ENCODE data around the gene STXBP3.

STXBP3 gene

GRCh38 chr1:108799001-108799400 is 52.5 kb downstream of the STXBP3 start:
- DNase-seq (ENCODE audit: low read depth), result no peak

DNA sequence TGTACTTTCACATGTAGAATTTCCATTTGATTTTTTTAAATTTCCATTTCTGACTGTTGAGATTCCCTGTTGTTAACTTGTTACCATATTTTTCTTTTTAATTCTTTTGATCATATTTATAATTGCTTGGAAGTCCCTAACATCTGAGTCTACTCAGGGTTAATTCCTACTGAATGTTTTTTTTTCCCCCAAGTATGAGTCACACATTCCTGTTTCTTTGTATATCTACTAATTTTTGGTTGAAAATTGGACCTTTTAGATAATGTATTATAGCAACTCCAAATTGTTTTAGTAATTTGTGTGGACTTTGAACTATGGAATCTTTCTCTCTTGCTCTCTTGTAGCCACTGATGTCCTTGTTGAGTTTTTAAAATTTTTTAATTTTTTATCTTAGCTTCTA is 54.6 kb downstream of the STXBP3 start:
- no peak for DNase-seq (ENCODE audit: low read depth)

GRCh38 chr1:108803548-108803947 is 57.1 kb downstream of the STXBP3 start:
- no peak for DNase-seq (ENCODE audit: low read depth)

GRCh38 chr1:108808438-108808837 is 62.0 kb downstream of the STXBP3 start:
- DNase-seq (ENCODE audit: low read depth), result no peak

DNA sequence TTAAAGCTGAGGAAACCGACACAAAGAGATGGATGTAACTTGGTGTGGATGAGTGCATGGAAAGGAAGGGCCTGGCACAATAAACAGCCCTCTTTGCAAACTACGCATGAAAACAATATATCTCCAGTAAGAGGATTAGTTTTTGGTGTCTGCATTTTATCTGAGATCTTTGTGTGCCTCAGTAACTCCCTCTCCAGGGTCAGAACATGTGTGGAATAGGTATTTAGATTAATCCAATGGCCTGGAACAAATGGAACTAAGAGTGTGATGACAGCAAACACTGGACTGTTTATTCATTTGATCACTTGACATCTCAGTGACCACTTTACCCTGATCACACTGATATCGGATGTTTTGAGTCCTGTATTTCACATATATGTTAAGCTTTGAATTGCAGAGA is 65.1 kb downstream of the STXBP3 start:
- DNase-seq (ENCODE audit: low read depth), result no peak

GRCh38 chr1:108813326-108813725 is 66.9 kb downstream of the STXBP3 start:
- DNase-seq (ENCODE audit: low read depth), result no peak

DNA sequence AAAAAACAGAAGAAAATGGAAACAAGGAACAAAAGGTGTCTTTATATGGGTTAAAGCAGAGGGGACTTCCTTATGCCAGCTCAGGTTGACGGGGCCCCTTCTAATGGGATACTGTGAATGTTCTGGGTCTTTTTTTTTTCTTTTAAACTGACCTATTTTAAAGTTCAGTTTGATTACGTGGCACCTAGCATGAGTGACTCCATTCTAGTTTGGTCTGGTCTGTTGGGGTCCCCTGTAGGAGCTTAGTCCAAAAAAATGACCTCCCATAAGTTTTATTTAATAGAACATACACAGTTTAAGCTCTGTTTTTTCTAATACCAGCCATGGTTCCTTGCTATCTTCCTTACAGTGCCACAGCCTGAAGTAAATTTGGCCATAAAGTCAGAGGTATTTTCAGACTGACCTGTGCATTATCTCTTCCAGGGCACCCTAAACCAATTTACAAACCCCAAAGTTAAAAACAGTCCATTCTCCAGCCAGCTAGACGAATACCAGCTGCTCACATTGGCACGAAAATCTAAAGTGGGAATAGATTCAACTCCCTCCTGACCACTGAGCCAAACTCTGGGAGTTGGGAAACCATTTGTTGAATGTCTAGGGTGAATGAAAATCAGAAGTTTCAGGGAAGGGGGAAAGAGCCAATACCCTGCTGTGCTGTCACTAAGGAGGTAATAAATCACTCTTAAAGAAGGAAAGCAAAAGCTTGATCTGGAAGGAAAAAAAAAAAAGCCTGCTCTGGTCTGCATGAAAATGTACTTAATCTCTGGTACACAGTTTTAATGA is 68.1 kb downstream of the STXBP3 start:
- no peak for DNase-seq (ENCODE audit: low read depth)

GRCh38 chr1:108815566-108815965 is 69.1 kb downstream of the STXBP3 start:
- no peak for DNase-seq (ENCODE audit: low read depth)

- no peak for DNase-seq (ENCODE audit: low read depth)
These were observed 69.8 kb downstream of the STXBP3 start for GRCh38 chr1:108816049-108816893.

DNA sequence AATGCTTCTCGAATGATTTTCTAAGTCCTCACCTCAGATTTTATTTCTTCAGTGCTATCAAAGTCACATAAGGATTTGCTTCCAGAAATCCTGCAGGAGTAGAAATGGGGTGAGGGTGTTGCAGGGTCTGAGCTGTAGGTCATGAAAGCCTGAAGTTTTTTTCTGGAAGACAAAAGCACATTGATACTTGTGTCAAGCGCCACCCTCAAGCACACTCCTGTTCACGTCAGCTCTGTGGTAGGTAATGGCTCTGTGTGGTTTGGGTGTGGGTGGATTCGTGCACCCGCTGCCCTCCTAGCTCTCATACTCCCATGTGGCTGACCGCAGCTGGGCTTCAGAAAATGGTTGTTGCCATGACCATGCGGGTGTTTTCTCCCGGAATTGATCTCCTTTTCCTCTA is 70.5 kb downstream of the STXBP3 start:
- DNase-seq (ENCODE audit: low read depth), result no peak

- DNase-seq (ENCODE audit: low read depth), result no peak
These were observed 71.3 kb downstream of the STXBP3 start for GRCh38 chr1:108817811-108818210.

- DNase-seq (ENCODE audit: low read depth), result no peak
These were observed 73.4 kb downstream of the STXBP3 start for GRCh38 chr1:108819878-108820277.

- no peak for DNase-seq (ENCODE audit: low read depth)
These were observed 77.2 kb downstream of the STXBP3 start for GRCh38 chr1:108823632-108824031.

DNA sequence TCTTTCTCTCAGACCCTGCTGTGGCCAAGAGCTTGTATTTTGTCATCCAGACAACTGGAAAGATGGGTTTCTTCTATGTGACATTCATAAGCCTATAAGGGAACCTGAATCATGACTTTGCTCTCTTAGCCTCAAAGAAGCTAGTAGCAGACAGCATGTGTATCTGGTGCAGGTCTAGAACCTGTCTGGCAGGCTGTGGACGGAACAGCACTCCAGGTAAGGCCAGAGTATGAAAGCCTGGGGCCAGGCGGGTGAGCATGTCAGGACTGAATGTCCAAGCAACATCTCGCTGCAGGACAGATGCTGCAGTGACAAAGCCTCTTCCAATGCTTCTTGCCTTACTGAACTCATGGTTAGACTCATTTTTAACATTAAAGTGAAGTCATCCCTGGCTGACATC is 77.6 kb downstream of the STXBP3 start:
- no peak for DNase-seq (ENCODE audit: low read depth)

- DNase-seq (ENCODE audit: low read depth), result no peak
These were observed 79.7 kb downstream of the STXBP3 start for GRCh38 chr1:108826081-108826635.

DNA sequence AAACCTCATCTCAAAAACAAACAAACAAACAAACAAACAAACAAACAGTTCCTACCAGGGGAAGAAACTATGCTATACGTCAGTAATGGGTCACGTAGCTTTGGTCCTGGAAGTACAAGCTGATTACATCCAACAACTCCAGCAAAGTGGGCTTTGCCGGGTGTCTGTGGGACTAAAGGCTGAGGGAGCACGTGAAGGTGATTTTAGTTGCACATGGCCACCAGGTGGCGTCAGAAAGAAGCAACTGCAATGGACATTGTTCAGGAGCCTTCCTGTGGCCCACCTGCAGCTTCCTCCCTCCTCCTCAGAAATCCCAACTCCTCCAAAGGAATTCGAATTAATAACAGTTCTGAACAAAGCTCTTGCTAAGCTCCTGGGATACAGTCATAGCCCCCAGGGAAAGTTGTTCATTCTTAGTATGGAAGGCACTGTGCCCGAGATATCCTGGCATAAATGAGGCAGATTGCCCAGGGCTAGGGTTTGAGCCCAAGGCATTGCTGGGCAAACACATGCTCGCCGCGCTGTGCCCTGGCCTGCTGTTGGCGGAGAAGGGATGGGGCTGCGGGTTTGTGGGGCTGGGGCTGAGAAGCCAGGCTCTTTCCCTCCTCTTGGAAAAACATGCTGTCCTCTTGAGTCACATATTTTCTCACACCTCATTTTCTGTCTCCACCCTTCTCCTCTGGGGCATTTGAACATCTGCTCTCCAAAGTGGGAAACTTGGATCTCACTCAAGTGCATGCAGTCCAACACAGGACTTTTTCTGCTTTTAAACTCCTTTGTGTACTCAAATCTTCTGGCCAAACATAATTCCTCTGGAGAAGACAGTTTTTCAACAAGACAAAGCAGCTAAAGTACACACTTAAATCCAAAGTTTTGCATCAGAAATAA is 81.8 kb downstream of the STXBP3 start:
- peak; percentile 49 for DNase-seq (ENCODE audit: low read depth)

DNA sequence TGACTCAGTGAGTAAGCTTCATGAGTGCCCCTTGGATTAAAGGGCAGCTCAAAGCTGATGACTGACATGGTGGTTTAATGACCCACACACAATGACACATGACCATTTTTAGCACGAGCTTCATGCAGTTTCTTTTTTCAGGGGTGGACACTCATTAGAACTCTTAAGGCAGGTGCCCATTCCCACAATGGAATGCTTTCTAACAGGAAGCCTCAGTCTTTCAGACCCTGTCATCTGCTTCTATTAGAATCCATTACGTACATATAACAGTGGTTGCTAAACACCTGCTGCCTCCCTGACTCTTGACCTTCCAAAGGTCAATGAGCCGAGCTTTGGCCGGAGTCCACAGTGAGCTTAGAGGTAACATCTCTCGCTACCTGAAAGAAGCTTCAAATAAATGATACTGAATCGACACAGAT is 83.0 kb downstream of the STXBP3 start:
- no peak for DNase-seq (ENCODE audit: low read depth)

- no peak for DNase-seq (ENCODE audit: low read depth)
These were observed 83.9 kb downstream of the STXBP3 start for GRCh38 chr1:108830119-108831008.

DNA sequence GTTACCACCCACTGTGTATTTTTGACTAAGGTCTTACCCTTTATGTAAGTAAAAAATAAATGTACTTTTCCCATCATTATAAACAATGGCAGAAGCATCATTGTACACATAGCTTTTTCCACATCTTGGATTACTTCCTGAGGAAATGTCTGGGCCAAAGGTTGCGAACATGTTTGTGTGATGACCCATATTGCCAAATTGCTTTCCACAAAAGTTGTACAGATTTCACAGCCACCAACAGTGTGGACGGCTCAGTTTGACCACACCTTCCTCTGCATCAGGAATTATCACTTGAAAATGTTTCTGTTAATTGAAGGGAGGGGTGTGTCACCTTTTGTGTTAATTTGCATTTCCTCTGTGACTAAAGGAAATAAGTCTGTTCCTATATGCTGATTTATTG is 84.8 kb downstream of the STXBP3 start:
- DNase-seq (ENCODE audit: low read depth), result no peak

DNA sequence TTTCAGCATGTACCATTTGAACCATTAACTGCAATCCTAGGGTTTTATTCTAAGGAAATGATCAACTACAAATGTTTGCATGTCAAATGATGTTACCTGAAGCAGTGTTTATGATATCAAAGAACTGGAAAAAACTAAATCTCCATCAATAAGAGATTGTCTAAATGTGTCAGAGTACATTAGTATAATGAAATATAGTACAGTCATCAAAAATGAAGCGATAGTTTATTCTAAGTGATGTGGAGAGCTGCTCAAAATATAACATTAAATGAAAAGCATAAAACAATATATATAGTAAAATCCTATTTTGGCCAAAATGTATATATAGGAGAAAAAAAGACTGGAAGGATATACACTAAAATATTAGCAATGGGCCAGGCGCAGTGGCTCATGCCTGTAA is 86.5 kb downstream of the STXBP3 start:
- DNase-seq (ENCODE audit: low read depth), result no peak

- DNase-seq (ENCODE audit: low read depth), result no peak
These were observed 95.2 kb downstream of the STXBP3 start for GRCh38 chr1:108841703-108842102.

Measured in activated T-helper 9 cell treated with anti-CD3 and anti-CD28 coated beads, Interleukin-2, amount 50 U/mL, for 16 hours (primary cell).